HCT116 (cell line): ENCODE measurements around the gene ZNF580. TPM values are rescaled to one million over a fixed set of nuclear protein-coding genes. Genes with fewer than 3 reads are reported as not detected.

ENCODE experiments used
- ATAC-seq: fragments of 200-7000 bp; cut with Tn5 transposase; 2 replicates; pipeline ENCODE4 v1.9.1; 2020; ENCODE audit warnings: mild to moderate bottlenecking, moderate library complexity
- BruUV-seq: library from RNA; stranded (reverse); fragments of 400-500 nt; replicated peaks from 2 replicates; lab custom pipeline; 2021; lab: Mats Ljungman, UMichigan
- CTCF ChIA-PET: fragments of 300-600 bp; sonication (Branson Sonifier 250); formaldehyde crosslinking; loops from one replicate; lab custom pipeline; 2021; ENCODE audit warnings: antibody characterized with exemption; lab: Charles Lee
- POLR2A ChIA-PET: fragments of 300-600, 350-600 bp; sonication (Branson Sonifier 250); formaldehyde crosslinking; loops from one replicate; lab custom pipeline; 2021; ENCODE audit warnings: antibody characterized with exemption; lab: Charles Lee
- RAD21 ChIA-PET, 2 experiments: fragments of 300-600 bp; sonication (Branson Sonifier 250); formaldehyde crosslinking; loops; one replicate each; lab custom pipeline; 2023; ENCODE audit warnings: low total read pairs in 2 of 2; ENCODE audit not compliant: uncharacterized antibody in 2 of 2, unreplicated experiment in 2 of 2, low non-redundant PET in 1 of 2; lab: Charles Lee
- DNase-seq: peaks from one replicate; pipeline ENCODE4 v3.0.0-alpha.2; 2010; ENCODE audit warnings: low read depth, low spot score
- H2AFZ ChIP-seq: fragments of 200-600 bp; shearing (Covaris generic), sonication (generic); 2 replicates; pipeline ENCODE4 v1.6.1; 2017; ENCODE audit warnings: low read depth, mixed run types, mixed read lengths, antibody characterized with exemption, low read length; ENCODE audit not compliant: poor library complexity, severe bottlenecking
- H3K27ac ChIP-seq: 2 replicates; pipeline ENCODE4 v1.5.1; 2012; ENCODE audit warnings: low read depth, low read length
- H3K27me3 ChIP-seq: fragments of 200-600 bp; sonication (generic); 2 replicates; pipeline ENCODE4 v1.6.1; 2016; ENCODE audit warnings: mixed run types, low read length, mixed read lengths; ENCODE audit not compliant: insufficient read depth
- H3K36me3 ChIP-seq, 2 experiments: fragments of 200-500 bp in 1 of 2; fragments of 200-600 bp in 1 of 2; sonication (Bioruptor generic) in 1 of 2; sonication (generic) in 1 of 2; 2 replicates each; pipeline versions ENCODE4 v1.5.1 to v1.6.1; 2014 to 2016; ENCODE audit warnings: low read length in 2 of 2, inconsistent platforms in 1 of 2, mixed read lengths in 1 of 2, mixed run types in 1 of 2; ENCODE audit not compliant: insufficient read depth in 2 of 2, control insufficient read depth in 1 of 2
- H3K4me1 ChIP-seq, 2 experiments: fragments of 200-600 bp in 1 of 2; sonication (generic) in 1 of 2; 2 replicates each; pipeline versions ENCODE4 v1.5.1 to v1.6.1; 2012 to 2017; ENCODE audit warnings: low read length in 2 of 2, inconsistent platforms in 1 of 2, mild to moderate bottlenecking in 1 of 2, mixed read lengths in 1 of 2, mixed run types in 1 of 2, moderate library complexity in 1 of 2; ENCODE audit not compliant: insufficient read depth in 2 of 2, control insufficient read depth in 1 of 2
- H3K4me2 ChIP-seq: fragments of 200-600 bp; sonication (generic); 2 replicates; pipeline ENCODE4 v1.6.1; 2017; ENCODE audit warnings: mixed run types, low read length, mixed read lengths
- H3K4me3 ChIP-seq, 2 experiments: fragments of 200-600 bp in 1 of 2; sonication (generic) in 1 of 2; replicated peaks in 1 of 2; 2 replicates each; pipeline ENCODE4 v1.5.1; 2011 to 2016; ENCODE audit warnings: low read length in 2 of 2, control low read depth in 1 of 2, low read depth in 1 of 2, mild to moderate bottlenecking in 1 of 2, mixed read lengths in 1 of 2, mixed run types in 1 of 2
- H3K79me2 ChIP-seq: fragments of 200-600 bp; sonication (generic); 2 replicates; pipeline ENCODE4 v1.6.1; 2017; ENCODE audit warnings: mild to moderate bottlenecking, mixed run types, low read length, moderate library complexity, mixed read lengths; ENCODE audit not compliant: insufficient read depth
- H3K9ac ChIP-seq: fragments of 200-600 bp; sonication (generic); 2 replicates; pipeline ENCODE4 v1.6.1; 2016; ENCODE audit warnings: low read length, mixed read lengths
- H3K9me2 ChIP-seq: fragments of 200-600 bp; sonication (generic), shearing (Covaris generic); 2 replicates; pipeline ENCODE4 v1.6.1; 2017; ENCODE audit warnings: mixed run types, mild to moderate bottlenecking, moderate library complexity; ENCODE audit not compliant: insufficient read depth
- H3K9me3 ChIP-seq, 2 experiments: fragments of 200-500 bp in 1 of 2; fragments of 200-600 bp in 1 of 2; sonication (Bioruptor generic) in 1 of 2; sonication (generic) in 1 of 2; 2 replicates each; pipeline ENCODE4 v1.6.1; 2014 to 2017; ENCODE audit warnings: low read length in 2 of 2, mixed read lengths in 2 of 2, inconsistent platforms in 1 of 2, low read depth in 1 of 2, mild to moderate bottlenecking in 1 of 2, mixed run types in 1 of 2, moderate library complexity in 1 of 2; ENCODE audit not compliant: control insufficient read depth in 1 of 2, insufficient read depth in 1 of 2
- H4K20me1 ChIP-seq: fragments of 200-600 bp; sonication (generic), shearing (Covaris generic); 2 replicates; pipeline ENCODE4 v1.6.1; 2017; ENCODE audit warnings: mixed run types, mild to moderate bottlenecking, moderate library complexity; ENCODE audit not compliant: insufficient read depth
- CTCF ChIP-seq, 3 experiments: fragments of 200-600 bp in 1 of 3; sonication (generic) in 1 of 3; IDR thresholded peaks in 2 of 3; conservative IDR thresholded peaks in 1 of 3; 2 replicates each; pipeline ENCODE4 v1.5.1; 2012 to 2017; ENCODE audit warnings: low read depth in 2 of 3, low read length in 2 of 3, antibody characterized with exemption in 1 of 3, borderline replicate concordance in 1 of 3, control low read depth in 1 of 3, mild to moderate bottlenecking in 1 of 3, mixed read lengths in 1 of 3, mixed run types in 1 of 3, moderate library complexity in 1 of 3; ENCODE audit not compliant: insufficient read depth in 1 of 3
- ELF1 ChIP-seq: IDR thresholded peaks from 2 replicates; pipeline ENCODE4 v1.6.1; 2012; ENCODE audit warnings: low read depth, borderline replicate concordance
- POLR2A ChIP-seq: IDR thresholded peaks from 2 replicates; pipeline ENCODE4 v1.7.0; 2011; ENCODE audit warnings: borderline replicate concordance; ENCODE audit not compliant: insufficient read depth, insufficient read length; ENCODE audit errors: extremely low read depth
- RAD21 ChIP-seq: IDR thresholded peaks from 2 replicates; pipeline ENCODE4 v1.6.1; 2012; ENCODE audit warnings: low read depth, mild to moderate bottlenecking
- SIN3A ChIP-seq: IDR thresholded peaks from 2 replicates; pipeline ENCODE4 v1.6.1; 2012; ENCODE audit warnings: low read depth
- YY1 ChIP-seq: IDR thresholded peaks from 2 replicates; pipeline ENCODE4 v1.6.1; 2011; ENCODE audit warnings: low read length, low read depth, moderate library complexity, mild to moderate bottlenecking; ENCODE audit not compliant: insufficient replicate concordance; ENCODE audit errors: extremely low read depth
- ZFX ChIP-seq: fragments of 450-650 bp; IDR thresholded peaks from 2 replicates; pipeline ENCODE4 v1.6.1; 2017
- intact Hi-C: fragments of 100-400 bp; cut with micrococcal nuclease; formaldehyde crosslinking; loops from 2 replicates; pipeline ENCODE4 v1.10.0; 2022
- total RNA-seq: library from RNA; stranded (reverse); gene quantifications from one replicate; pipeline ENCODE4 v1.2.1, GENCODE V29; 2021; ENCODE audit not compliant: unreplicated experiment

The ZNF580 gene
- total RNA-seq, 1 experiment from 2014 or later, result 36.7 TPM

- ChIA-PET RAD21 (no interaction called here), POLR2A (no interaction called here), CTCF (no interaction called here)
- DNase-seq (no peak), ATAC-seq (no peak)
- Histone ChIP-seq H3K9me2 (no peaks in the 10 kb centered on the region), H2AFZ (no peak overlapping the region), H3K27me3 (no peaks in the 10 kb centered on the region), H3K27ac (no peak overlapping the region), H3K4me1 (no peaks in the 10 kb centered on the region), H3K9me3 (no peaks in the 10 kb centered on the region), H3K79me2 (peaks cover 47% of the 10 kb centered on the region), H4K20me1 (no peaks in the 10 kb centered on the region), H3K36me3 (peaks cover 14 to 17% of the 10 kb centered on the region in 2 experiments; a peak in 3 of 4 replicates), H3K4me3 (no peak overlapping the region), H3K4me2 (no peak overlapping the region), H3K9ac (no peak overlapping the region)
- TF ChIP-seq RAD21 (no peak), CTCF (IDR thresholded peaks at IDR 0.05 in 2 of 3, conservative IDR thresholded peaks at IDR 0.05 in 1 of 3; ENCODE audit: borderline replicate concordance in 1 of 3, insufficient read depth in 1 of 3, low read depth in 2 of 3, low read length in 2 of 3) (no peak), YY1 (no peak), SIN3A (no peak), ZFX (no peak), ELF1 (no peak), POLR2A (no peak)
- no TSS peak for BruUV-seq
- intact Hi-C loops, result no loop called here
Observed at GRCh38 chr19:55687281-55688201, 46.7 kb downstream of the ZNF580 start.
